Small intestine (tissue), 7 donors: ENCODE results near the gene GBF1. TPM values are rescaled to one million over a fixed set of nuclear protein-coding genes. Genes with fewer than 3 reads are reported as not detected.

Source experiments
- DNase-seq, 2 donors: peaks; one replicate each; pipeline versions ENCODE4 v3.0.0 to v3.0.0-alpha.2; 2013
- FAIRE-seq: peaks from 2 replicates; lab custom pipeline; 2012; peaks lifted over from hg19 to GRCh38; lab: Jason Lieb, UNC
- H3K27ac ChIP-seq, 3 donors: one replicate each; pipeline ENCODE4 v1.5.1; 2013; ENCODE audit warnings: low read length in 2 of 3, mild to moderate bottlenecking in 2 of 3, control low read depth in 1 of 3, inconsistent platforms in 1 of 3, low read depth in 1 of 3, moderate library complexity in 1 of 3
- H3K27me3 ChIP-seq, 3 donors: one replicate each; pipeline ENCODE4 v1.6.1; 2013; ENCODE audit warnings: low read length in 3 of 3, inconsistent platforms in 1 of 3; ENCODE audit not compliant: control insufficient read depth in 3 of 3, insufficient read depth in 3 of 3
- H3K36me3 ChIP-seq, 3 donors: one replicate each; pipeline ENCODE4 v1.6.1; 2013; ENCODE audit warnings: low read length in 3 of 3, inconsistent platforms in 1 of 3, low read depth in 1 of 3, mild to moderate bottlenecking in 1 of 3, moderate library complexity in 1 of 3; ENCODE audit not compliant: control insufficient read depth in 3 of 3, insufficient read depth in 2 of 3
- H3K4me1 ChIP-seq, 3 donors: one replicate each; pipeline ENCODE4 v1.6.1; 2013; ENCODE audit warnings: low read length in 2 of 3, inconsistent platforms in 1 of 3, low read depth in 1 of 3, mild to moderate bottlenecking in 1 of 3, moderate library complexity in 1 of 3; ENCODE audit not compliant: control insufficient read depth in 3 of 3, insufficient read depth in 2 of 3
- H3K4me3 ChIP-seq, 3 donors: one replicate each; pipeline ENCODE4 v1.5.1; 2013; ENCODE audit warnings: low read length in 3 of 3, control low read depth in 1 of 3, inconsistent platforms in 1 of 3, low read depth in 1 of 3, mild to moderate bottlenecking in 1 of 3, moderate library complexity in 1 of 3
- H3K9me3 ChIP-seq, 2 donors: one replicate each; pipeline ENCODE4 v1.6.1; 2013; ENCODE audit warnings: low read depth in 1 of 2, low read length in 1 of 2; ENCODE audit not compliant: control insufficient read depth in 2 of 2, insufficient read depth in 1 of 2
- WGBS, 3 donors: extraction: QIAGEN DNeasy Blood & Tissue Kit; methylation state at CpG; one replicate each; pipeline ENCODE4 v1.1.7; 2013; 5-methylcytosine and 5-hydroxymethylcytosine counted together
- polyA plus RNA-seq, 4 donors: library from polyadenylated mRNA; stranded (reverse) in 3 of 4; unstranded in 1 of 4; fragments of 200-250 nt in 3 of 4; fragments of 120-200 nt in 1 of 4; gene quantifications; one replicate each; pipeline versions ENCODE4 v1.2.1 to v1.2.3, GENCODE V29; 2013
- donor health status: healthy with polysubstance abuse.
- donor health status: control.
- donor health status: control.
- donor health status: Bipolar disorder and iron deficiency.
- donor health status: healthy.

The GBF1 gene
- polyA plus RNA-seq, 4 donors: 13.2 to 53.0 (median 18.4) TPM

- DNase-seq (peak; percentile 85 to 96), FAIRE-seq (no peak)
- Histone ChIP-seq H3K36me3 (peaks cover 2 to 77% (median 7%) of the 10 kb centered on the region in 3 donors), H3K4me1 (peaks cover 2 to 21% (median 4%) of the 10 kb centered on the region in 3 donors), H3K27ac (peak overlapping the region; percentile 76 to 88 (median 76)), H3K4me3 (peak overlapping the region; percentile 44 to 63 (median 51)), H3K9me3 (no peaks in the 10 kb centered on the region), H3K27me3 (no peaks in the 10 kb centered on the region)
- 3 to 4% (median 3%) methylated on average over 61 to 72 of the region's 72 CpGs for WGBS, 3 donors
These were observed 154.1 kb downstream of the GBF1 start for GRCh38 chr10:102399217-102400021.

GRCh38 chr10:102400076-102400475 is 154.7 kb downstream of the GBF1 start:
- FAIRE-seq: no peak
- no peaks in the 10 kb centered on the region for H3K9me3 ChIP-seq
- WGBS, 3 donors: 74 to 85% (median 80%) methylated on average over 17 of the region's 17 CpGs
- H3K36me3 ChIP-seq: peaks cover 2 to 84% (median 7%) of the 10 kb centered on the region in 3 donors
- H3K27me3 ChIP-seq: no peaks in the 10 kb centered on the region
- no peak for DNase-seq
- H3K27ac ChIP-seq: peak overlapping the region in 2 of 3 donors; percentile 7 to 29
- H3K4me1 ChIP-seq: peaks cover 2 to 19% (median 4%) of the 10 kb centered on the region in 3 donors
- no peak overlapping the region for H3K4me3 ChIP-seq

GRCh38 chr10:102400598-102401341 is 155.4 kb downstream of the GBF1 start:
- no peak for DNase-seq
- Histone ChIP-seq H3K9me3 (no peaks in the 10 kb centered on the region), H3K27me3 (no peaks in the 10 kb centered on the region), H3K36me3 (peaks cover 2 to 91% (median 7%) of the 10 kb centered on the region in 3 donors), H3K4me3 (no peak overlapping the region), H3K4me1 (peaks cover 2 to 18% (median 4%) of the 10 kb centered on the region in 3 donors), H3K27ac (no peak overlapping the region)
- no peak for FAIRE-seq
- WGBS, 3 donors: 90 to 93% (median 93%) methylated on average over 22 of the region's 22 CpGs

GRCh38 chr10:102401342-102401654 is 156.0 kb downstream of the GBF1 start:
- FAIRE-seq: no peak
- Histone ChIP-seq H3K4me1 (peaks cover 0 to 13% (median 4%) of the 10 kb centered on the region in 3 donors), H3K36me3 (peaks cover 2 to 87% (median 7%) of the 10 kb centered on the region in 3 donors), H3K4me3 (no peak overlapping the region), H3K27ac (no peak overlapping the region), H3K9me3 (no peaks in the 10 kb centered on the region), H3K27me3 (no peaks in the 10 kb centered on the region)
- DNase-seq: no peak
- 90 to 94% (median 91%) methylated on average over 8 of the region's 8 CpGs for WGBS, 3 donors

- DNase-seq (no peak), FAIRE-seq (no peak)
- H3K4me3 ChIP-seq: no peak overlapping the region
- no peaks in the 10 kb centered on the region for H3K9me3 ChIP-seq
- peaks cover 2 to 83% (median 7%) of the 10 kb centered on the region in 3 donors for H3K36me3 ChIP-seq
- H3K4me1 ChIP-seq: peaks cover 0 to 7% (median 2%) of the 10 kb centered on the region in 3 donors
- H3K27ac ChIP-seq: no peak overlapping the region
- 83 to 90% (median 83%) methylated on average over 16 to 18 of the region's 18 CpGs for WGBS, 3 donors
- no peaks in the 10 kb centered on the region for H3K27me3 ChIP-seq
These were observed 156.6 kb downstream of the GBF1 start for GRCh38 chr10:102401735-102402511.

GRCh38 chr10:102402512-102402896 is 157.2 kb downstream of the GBF1 start:
- H3K27ac ChIP-seq: no peak overlapping the region
- FAIRE-seq (no peak), DNase-seq (no peak)
- no peak overlapping the region for H3K4me3 ChIP-seq
- peaks cover 0 to 1% (median 0%) of the 10 kb centered on the region in 3 donors for H3K27me3 ChIP-seq
- WGBS, 3 donors: 80 to 88% (median 85%) methylated on average over 5 of the region's 5 CpGs
- H3K9me3 ChIP-seq: no peaks in the 10 kb centered on the region
- peaks cover 2 to 77% (median 7%) of the 10 kb centered on the region in 3 donors for H3K36me3 ChIP-seq
- H3K4me1 ChIP-seq: peaks cover 0 to 4% (median 0%) of the 10 kb centered on the region in 3 donors

- DNase-seq (no peak), FAIRE-seq (no peak)
- 82 to 91% (median 85%) methylated on average over 13 of the region's 13 CpGs for WGBS, 3 donors
- Histone ChIP-seq H3K4me3 (no peak overlapping the region), H3K36me3 (peaks cover 2 to 76% (median 7%) of the 10 kb centered on the region in 3 donors), H3K4me1 (peaks cover 0 to 5% (median 0%) of the 10 kb centered on the region in 3 donors), H3K27me3 (peaks cover 2 to 7% (median 3%) of the 10 kb centered on the region in 3 donors), H3K9me3 (no peaks in the 10 kb centered on the region), H3K27ac (no peak overlapping the region)
These were observed 157.8 kb downstream of the GBF1 start for GRCh38 chr10:102403115-102403514.
